CD4-positive, alpha-beta T cell treated with Interleukin-10 for 1 hour (primary cell): ENCODE results near the gene USO1.

Experiments
- DNase-seq: peaks from one replicate; pipeline ENCODE4 v3.0.0-alpha.2; 2020

The USO1 gene

GRCh38 chr4:75848171-75848760, 123.9 kb downstream of the USO1 start:
- DNase-seq = peak; percentile 63

DNA sequence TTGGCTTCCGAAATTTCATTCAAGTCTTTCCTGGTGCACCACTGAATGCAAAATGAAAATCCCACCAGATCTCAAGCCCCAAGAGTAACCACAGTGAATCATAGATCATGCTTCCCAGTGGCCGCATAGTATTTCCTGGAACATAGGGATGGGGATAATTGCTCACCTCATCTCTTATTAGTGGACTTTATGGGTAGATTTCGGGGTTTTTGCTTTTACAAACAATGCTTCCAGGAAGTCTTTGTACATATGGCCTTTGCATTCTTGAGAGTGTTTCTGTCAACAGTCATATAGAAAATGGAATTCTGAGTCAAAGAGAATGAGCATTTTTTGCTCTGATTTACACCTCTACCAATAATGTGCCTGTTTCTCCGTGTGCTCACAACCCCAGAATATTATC, 124.5 kb downstream of the USO1 start:
- no peak for DNase-seq

GRCh38 chr4:75849461-75849860, 125.1 kb downstream of the USO1 start:
- no peak for DNase-seq

DNA sequence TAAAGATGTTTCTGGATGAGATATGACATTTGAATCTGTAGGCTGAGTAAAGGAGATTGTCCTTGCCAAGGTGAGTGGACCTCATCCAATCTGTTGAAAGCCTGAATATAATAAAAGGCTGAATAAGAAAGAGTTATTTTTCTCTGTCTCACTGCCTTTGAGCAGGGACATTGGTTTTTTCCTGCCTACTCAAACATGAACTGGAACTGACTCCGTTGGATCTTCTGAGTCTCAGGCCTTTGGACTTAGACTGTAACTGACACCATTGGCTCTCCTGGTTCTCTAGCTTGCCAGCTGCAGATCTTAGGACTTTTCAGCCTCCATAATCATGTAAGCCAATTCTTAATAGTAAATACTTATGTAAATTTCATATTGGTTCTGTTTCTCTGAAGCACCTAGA, 134.3 kb downstream of the USO1 start:
- DNase-seq = no peak

DNA sequence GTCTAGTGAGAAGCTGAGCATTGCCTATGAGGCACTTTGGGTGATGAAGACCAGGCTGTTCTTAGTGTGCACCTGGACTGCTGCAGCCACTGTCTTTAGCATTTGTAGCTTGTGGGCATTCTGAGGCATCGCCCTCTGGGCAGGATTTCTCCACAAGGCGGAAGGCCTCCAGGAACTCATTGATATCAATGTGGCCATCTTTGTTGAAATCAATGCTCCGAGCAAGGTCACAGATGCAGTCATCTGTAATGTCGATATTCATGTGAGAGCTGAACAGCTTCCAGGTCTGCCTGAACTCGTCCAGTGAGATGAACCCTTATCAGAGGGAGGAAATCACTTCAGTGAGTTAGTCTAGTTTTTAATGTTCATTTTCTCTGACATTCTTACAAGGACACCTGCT, 136.2 kb downstream of the USO1 start:
- DNase-seq = no peak
